RWPE2 (cell line): Measurements from ENCODE around the gene KCNN2.
"Not testable (repeated sequence)": the region's sequence is repeated elsewhere in the genome, so short reads cannot be mapped to it uniquely, and the experiment has no call there.

Experiments
- ATAC-seq: fragments of 200-7000 bp; cut with Tn5 transposase; 3 replicates; pipeline ENCODE4 v1.9.1; 2021; ENCODE audit warnings: low read depth
- DNase-seq: peaks from one replicate; pipeline ENCODE4 v3.0.0-alpha.2; 2020; ENCODE audit warnings: low spot score
- H3K27ac ChIP-seq: fragments of 450-650 bp; 2 replicates; pipeline ENCODE4 v1.5.1; 2017; ENCODE audit warnings: mild to moderate bottlenecking; ENCODE audit not compliant: poor library complexity, severe bottlenecking
- H3K27me3 ChIP-seq: fragments of 250-450 bp; sonication (Bioruptor Pico); 2 replicates; pipeline ENCODE4 v1.5.1; 2021; ENCODE audit warnings: mild to moderate bottlenecking, moderate library complexity; ENCODE audit not compliant: insufficient read depth, poor library complexity, severe bottlenecking
- H3K36me3 ChIP-seq: fragments of 250-450 bp; sonication (Bioruptor Pico); 2 replicates; pipeline ENCODE4 v1.5.1; 2020; ENCODE audit warnings: low read depth, mild to moderate bottlenecking, moderate library complexity
- H3K4me1 ChIP-seq: fragments of 250-450 bp; sonication (Bioruptor Pico); 2 replicates; pipeline ENCODE4 v1.5.1; 2021; ENCODE audit warnings: mild to moderate bottlenecking, moderate library complexity; ENCODE audit not compliant: insufficient read depth, poor library complexity, severe bottlenecking
- H3K4me3 ChIP-seq: fragments of 250-450 bp; sonication (Bioruptor Pico); 2 replicates; pipeline ENCODE4 v1.5.1; 2021; ENCODE audit warnings: mild to moderate bottlenecking, moderate library complexity; ENCODE audit not compliant: severe bottlenecking
- H3K9me3 ChIP-seq: fragments of 250-450 bp; sonication (Bioruptor Pico); 2 replicates; pipeline ENCODE4 v1.5.1; 2021; ENCODE audit warnings: mild to moderate bottlenecking, moderate library complexity; ENCODE audit not compliant: severe bottlenecking
- TF ChIP-seq, protein P1 (sequence below): fragments of 450-650 bp; IDR thresholded peaks from one replicate; pipeline ENCODE4 v1.5.1; 2017; ENCODE audit warnings: mild to moderate bottlenecking, moderate library complexity; ENCODE audit not compliant: poor library complexity, severe bottlenecking

Gene KCNN2

DNA sequence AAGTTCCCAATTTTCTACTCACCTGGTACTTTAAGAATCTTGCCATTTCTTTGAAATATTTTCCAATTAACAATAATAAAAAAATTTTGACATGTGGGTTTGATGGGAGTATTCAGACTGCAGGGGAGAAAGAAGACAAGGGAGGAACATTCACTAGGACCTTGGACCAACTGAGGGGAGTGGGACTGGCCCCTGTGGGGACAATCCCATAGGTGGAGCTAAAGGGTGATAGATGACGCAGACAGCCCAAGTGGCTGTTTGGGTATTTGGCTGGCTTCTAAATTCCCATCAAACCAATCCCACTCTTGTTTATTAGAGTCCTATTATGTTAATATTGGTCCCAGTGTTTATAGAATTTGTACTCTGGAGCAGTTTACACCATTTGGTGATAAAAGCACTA is 65.3 kb downstream of the KCNN2 start:
- Histone ChIP-seq H3K4me1 (no peaks in the 10 kb centered on the region), H3K27me3 (peaks cover 7% of the 10 kb centered on the region), H3K36me3 (no peaks in the 10 kb centered on the region), H3K27ac (no peak overlapping the region), H3K4me3 (no peak overlapping the region), H3K9me3 (peaks cover 3% of the 10 kb centered on the region)
- ATAC-seq (no peak; the same call in 2 of the 3 replicates), DNase-seq (no peak)
- TF ChIP-seq, protein P1, sequence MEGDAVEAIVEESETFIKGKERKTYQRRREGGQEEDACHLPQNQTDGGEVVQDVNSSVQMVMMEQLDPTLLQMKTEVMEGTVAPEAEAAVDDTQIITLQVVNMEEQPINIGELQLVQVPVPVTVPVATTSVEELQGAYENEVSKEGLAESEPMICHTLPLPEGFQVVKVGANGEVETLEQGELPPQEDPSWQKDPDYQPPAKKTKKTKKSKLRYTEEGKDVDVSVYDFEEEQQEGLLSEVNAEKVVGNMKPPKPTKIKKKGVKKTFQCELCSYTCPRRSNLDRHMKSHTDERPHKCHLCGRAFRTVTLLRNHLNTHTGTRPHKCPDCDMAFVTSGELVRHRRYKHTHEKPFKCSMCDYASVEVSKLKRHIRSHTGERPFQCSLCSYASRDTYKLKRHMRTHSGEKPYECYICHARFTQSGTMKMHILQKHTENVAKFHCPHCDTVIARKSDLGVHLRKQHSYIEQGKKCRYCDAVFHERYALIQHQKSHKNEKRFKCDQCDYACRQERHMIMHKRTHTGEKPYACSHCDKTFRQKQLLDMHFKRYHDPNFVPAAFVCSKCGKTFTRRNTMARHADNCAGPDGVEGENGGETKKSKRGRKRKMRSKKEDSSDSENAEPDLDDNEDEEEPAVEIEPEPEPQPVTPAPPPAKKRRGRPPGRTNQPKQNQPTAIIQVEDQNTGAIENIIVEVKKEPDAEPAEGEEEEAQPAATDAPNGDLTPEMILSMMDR, result no peak

DNA sequence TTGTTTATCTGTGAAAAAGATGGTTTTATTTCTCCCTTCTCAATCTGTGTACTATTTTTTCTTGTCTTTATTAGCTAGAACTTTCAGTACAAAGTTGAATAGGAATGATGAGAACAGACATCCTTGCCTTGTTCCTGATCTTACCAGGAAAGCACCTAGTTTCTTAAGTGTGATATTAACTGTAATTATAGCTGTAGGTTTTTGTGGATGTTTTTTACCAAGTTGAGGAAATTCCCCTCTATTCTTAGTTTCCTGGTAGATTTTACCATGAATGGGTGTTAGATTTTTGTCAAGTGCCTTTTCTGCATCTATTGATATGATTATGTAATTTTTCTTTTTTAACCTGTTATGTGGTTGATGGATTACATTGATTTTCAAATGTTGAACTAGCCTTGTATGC is 68.7 kb downstream of the KCNN2 start:
- ATAC-seq (no peak), DNase-seq (no peak)
- no peak overlapping the region for H3K4me3 ChIP-seq
- H3K4me1 ChIP-seq, result no peaks in the 10 kb centered on the region
- H3K27me3 ChIP-seq, result no peaks in the 10 kb centered on the region
- TF ChIP-seq, protein P1, result no peak
- no peak overlapping the region for H3K27ac ChIP-seq
- H3K36me3 ChIP-seq, result no peaks in the 10 kb centered on the region
- peaks cover 3% of the 10 kb centered on the region for H3K9me3 ChIP-seq

DNA sequence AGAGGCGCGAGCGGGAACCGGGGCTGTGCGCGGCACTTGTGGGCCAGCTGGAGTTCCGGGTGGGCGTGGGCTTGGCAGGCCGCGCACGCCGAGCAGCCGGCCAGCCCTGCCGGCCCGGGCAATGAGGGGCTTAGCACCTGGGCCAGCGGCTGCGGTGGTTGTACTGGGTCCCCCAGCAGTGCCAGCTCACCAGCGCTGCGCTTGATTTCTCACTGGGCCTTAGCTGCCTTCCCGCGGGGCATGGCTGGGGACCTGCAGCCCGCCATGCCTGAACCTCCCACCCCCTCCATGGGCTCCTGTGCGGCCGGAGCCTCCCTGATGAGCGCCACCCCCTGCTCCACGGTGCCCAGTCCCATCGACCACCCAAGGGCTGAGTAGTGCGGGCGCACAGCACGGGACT is 70.8 kb downstream of the KCNN2 start:
- H3K27me3 ChIP-seq, H3K9me3 ChIP-seq, H3K36me3 ChIP-seq, H3K27ac ChIP-seq, H3K4me3 ChIP-seq, H3K4me1 ChIP-seq, ATAC-seq, DNase-seq: not testable (repeated sequence)

DNA sequence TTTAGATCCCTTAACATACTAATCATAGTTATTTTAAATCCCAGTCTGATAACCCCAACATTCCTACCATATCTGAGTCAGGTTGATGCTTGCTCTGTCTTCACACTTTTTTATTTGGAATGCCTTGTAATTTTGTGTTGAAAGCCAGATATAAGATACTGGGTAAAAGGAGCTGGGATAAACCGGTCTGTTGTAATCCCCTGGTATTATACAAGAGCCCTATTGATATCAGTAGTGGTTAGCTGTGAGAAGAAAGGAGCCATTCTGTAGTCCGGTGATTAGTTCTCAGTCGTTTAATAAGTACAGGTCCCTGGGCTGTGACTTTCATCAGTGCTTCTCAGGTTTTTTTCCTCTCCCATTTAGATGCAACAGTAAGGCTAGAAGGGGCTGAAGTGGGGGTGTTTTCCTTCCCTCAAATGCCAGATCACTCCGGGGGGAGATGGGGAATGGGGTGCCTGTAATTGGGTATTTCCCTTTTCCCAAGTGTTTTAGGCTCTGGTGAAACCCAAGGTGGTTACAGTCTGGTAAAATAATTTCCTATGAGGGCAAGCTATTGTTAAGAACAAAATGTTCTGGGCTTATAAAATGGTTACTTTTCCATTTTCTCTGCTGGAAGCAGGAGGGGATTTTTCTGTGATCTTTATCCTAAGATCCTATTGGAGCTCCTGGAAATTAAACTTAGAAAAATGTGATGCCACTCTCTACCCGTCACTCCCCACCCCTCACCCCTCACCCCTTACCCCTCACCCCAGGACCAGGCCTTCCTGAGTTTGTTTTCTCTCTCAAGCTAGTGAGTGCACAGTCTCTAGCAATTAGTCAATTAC is 72.7 kb downstream of the KCNN2 start:
- no peak overlapping the region for H3K27ac ChIP-seq
- H3K27me3 ChIP-seq, result peaks cover 8% of the 10 kb centered on the region
- H3K9me3 ChIP-seq, result peaks cover 3% of the 10 kb centered on the region
- DNase-seq (no peak), ATAC-seq (peak; percentile 46; the same call in 2 of the 3 replicates)
- H3K36me3 ChIP-seq, result no peaks in the 10 kb centered on the region
- no peak overlapping the region for H3K4me3 ChIP-seq
- TF ChIP-seq, protein P1, result no peak
- H3K4me1 ChIP-seq, result no peaks in the 10 kb centered on the region

DNA sequence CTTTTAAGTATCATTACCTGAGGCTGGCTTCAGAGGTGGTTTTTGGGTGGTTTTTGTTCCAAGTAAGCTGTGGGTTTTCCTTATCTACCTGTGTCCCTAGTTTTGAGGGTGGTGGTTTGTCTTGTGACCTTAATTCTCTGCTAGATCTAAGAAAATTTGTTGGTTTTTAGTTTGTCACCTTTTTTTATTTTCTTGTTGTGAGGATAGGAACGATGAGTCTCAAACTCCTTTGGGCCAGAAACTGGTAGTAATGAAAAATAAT is 73.3 kb downstream of the KCNN2 start:
- DNase-seq (no peak), ATAC-seq (no peak)
- TF ChIP-seq, protein P1, result no peak
- Histone ChIP-seq H3K27me3 (peaks cover 8% of the 10 kb centered on the region), H3K9me3 (peaks cover 3% of the 10 kb centered on the region), H3K27ac (no peak overlapping the region), H3K4me1 (no peaks in the 10 kb centered on the region), H3K4me3 (no peak overlapping the region), H3K36me3 (no peaks in the 10 kb centered on the region)
